ENCODE data around the gene GUCY2D. TPM values are rescaled to one million over a fixed set of nuclear protein-coding genes. Genes with fewer than 3 reads are reported as not detected.
A peak's percentile ranks its signal among the peaks of the same experiment; 100 is the strongest.
"Not testable (repeated sequence)": the region's sequence is repeated elsewhere in the genome, so short reads cannot be mapped to it uniquely, and the experiment has no call there.

Gene GUCY2D
- total RNA-seq, 1 donor from 2014 or later, result not detected

- Mint-ChIP-seq H3K27me3 (ENCODE audit: low read depth) (peaks cover 20% of the 10 kb centered on the region), H3K4me1 (peaks cover 6% of the 10 kb centered on the region)
- DNase-seq (ENCODE audit: low read depth, low spot score), result no peak
These were observed 18.6 kb downstream of the GUCY2D start for GRCh38 chr17:8020776-8021564.

GRCh38 chr17:8021565-8022359, 19.3 kb downstream of the GUCY2D start:
- no peak overlapping the region for H3K4me3 Mint-ChIP-seq
- peaks cover 3% of the 10 kb centered on the region for H3K4me1 Mint-ChIP-seq
- H3K36me3 Mint-ChIP-seq (ENCODE audit: low read depth), result no peaks in the 10 kb centered on the region
- no peak for TF ChIP-seq CTCF (conservative IDR thresholded peaks at IDR 0.05)
- no peak overlapping the region for H3K27ac Mint-ChIP-seq (ENCODE audit: unreplicated experiment)
- peaks cover 15% of the 10 kb centered on the region for H3K27me3 Mint-ChIP-seq (ENCODE audit: low read depth)
- DNase-seq (ENCODE audit: low read depth, low spot score), result no peak
- H3K9me3 Mint-ChIP-seq, result no peaks in the 10 kb centered on the region

More at GRCh38 chr17:8020776-8021564, 18.6 kb downstream of the GUCY2D start:
- Mint-ChIP-seq H3K36me3 (ENCODE audit: low read depth) (no peaks in the 10 kb centered on the region), H3K27ac (ENCODE audit: unreplicated experiment) (peak overlapping the region; percentile 75), H3K4me3 (no peak overlapping the region), H3K9me3 (no peaks in the 10 kb centered on the region)
- TF ChIP-seq CTCF (conservative IDR thresholded peaks at IDR 0.05), result no peak

GRCh38 chr17:8022360-8023003, 20.1 kb downstream of the GUCY2D start:
- Mint-ChIP-seq H3K9me3 (no peaks in the 10 kb centered on the region), H3K36me3 (ENCODE audit: low read depth) (no peaks in the 10 kb centered on the region), H3K4me1 (no peaks in the 10 kb centered on the region), H3K27ac (ENCODE audit: unreplicated experiment) (peak overlapping the region; percentile 35), H3K27me3 (ENCODE audit: low read depth) (peaks cover 19% of the 10 kb centered on the region), H3K4me3 (no peak overlapping the region)
- no peak for TF ChIP-seq CTCF (conservative IDR thresholded peaks at IDR 0.05)
- DNase-seq (ENCODE audit: low read depth, low spot score), result no peak

GRCh38 chr17:8024161-8024560, 21.7 kb downstream of the GUCY2D start:
- H3K36me3 Mint-ChIP-seq (ENCODE audit: low read depth); DNase-seq (ENCODE audit: low read depth, low spot score); H3K27ac Mint-ChIP-seq (ENCODE audit: unreplicated experiment); H3K4me1 Mint-ChIP-seq; H3K9me3 Mint-ChIP-seq; H3K4me3 Mint-ChIP-seq: not testable (repeated sequence)
- peaks cover 29% of the 10 kb centered on the region for H3K27me3 Mint-ChIP-seq (ENCODE audit: low read depth)

- H3K27me3 Mint-ChIP-seq (ENCODE audit: low read depth), result peaks cover 28% of the 10 kb centered on the region
- H3K36me3 Mint-ChIP-seq (ENCODE audit: low read depth), result no peaks in the 10 kb centered on the region
- no peaks in the 10 kb centered on the region for H3K4me1 Mint-ChIP-seq
- no peak overlapping the region for H3K27ac Mint-ChIP-seq (ENCODE audit: unreplicated experiment)
- no peaks in the 10 kb centered on the region for H3K9me3 Mint-ChIP-seq
- TF ChIP-seq CTCF (conservative IDR thresholded peaks at IDR 0.05), result no peak
- no peak overlapping the region for H3K4me3 Mint-ChIP-seq
- DNase-seq (ENCODE audit: low read depth, low spot score), result no peak
These were observed 22.9 kb downstream of the GUCY2D start for GRCh38 chr17:8025176-8025911.

Data from neural crest cell (in vitro differentiated cells).